ENCODE measurements around the gene BLCAP. TPM values are rescaled to one million over a fixed set of nuclear protein-coding genes. Genes with fewer than 3 reads are reported as not detected.
A peak's percentile ranks its signal among the peaks of the same experiment; 100 is the strongest.

Gene BLCAP
- total RNA-seq, 4 donors from 2014 or later = 91.3 to 136 (median 103) TPM

GRCh38 chr20:37515876-37516275 is 11.8 kb downstream of the BLCAP start:
- DNase-seq (ENCODE audit: low spot score in 2 of 2) = peak in 1 of 2 donors; percentile 12
- H3K4me3 ChIP-seq (ENCODE audit: low read depth, poor library complexity, severe bottlenecking) = no peak overlapping the region
- intact Hi-C loops (cut with DNase I; ENCODE audit: low total_unique reads) = no loop called here
- no peak for TF ChIP-seq POLR2A (IDR thresholded peaks at IDR 0.05)
- TF ChIP-seq, protein P1, sequence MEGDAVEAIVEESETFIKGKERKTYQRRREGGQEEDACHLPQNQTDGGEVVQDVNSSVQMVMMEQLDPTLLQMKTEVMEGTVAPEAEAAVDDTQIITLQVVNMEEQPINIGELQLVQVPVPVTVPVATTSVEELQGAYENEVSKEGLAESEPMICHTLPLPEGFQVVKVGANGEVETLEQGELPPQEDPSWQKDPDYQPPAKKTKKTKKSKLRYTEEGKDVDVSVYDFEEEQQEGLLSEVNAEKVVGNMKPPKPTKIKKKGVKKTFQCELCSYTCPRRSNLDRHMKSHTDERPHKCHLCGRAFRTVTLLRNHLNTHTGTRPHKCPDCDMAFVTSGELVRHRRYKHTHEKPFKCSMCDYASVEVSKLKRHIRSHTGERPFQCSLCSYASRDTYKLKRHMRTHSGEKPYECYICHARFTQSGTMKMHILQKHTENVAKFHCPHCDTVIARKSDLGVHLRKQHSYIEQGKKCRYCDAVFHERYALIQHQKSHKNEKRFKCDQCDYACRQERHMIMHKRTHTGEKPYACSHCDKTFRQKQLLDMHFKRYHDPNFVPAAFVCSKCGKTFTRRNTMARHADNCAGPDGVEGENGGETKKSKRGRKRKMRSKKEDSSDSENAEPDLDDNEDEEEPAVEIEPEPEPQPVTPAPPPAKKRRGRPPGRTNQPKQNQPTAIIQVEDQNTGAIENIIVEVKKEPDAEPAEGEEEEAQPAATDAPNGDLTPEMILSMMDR (IDR thresholded peaks at IDR 0.05) = no peak
- 80 to 91% methylated on average over 4 of the region's 4 CpGs for WGBS, 2 donors

DNA sequence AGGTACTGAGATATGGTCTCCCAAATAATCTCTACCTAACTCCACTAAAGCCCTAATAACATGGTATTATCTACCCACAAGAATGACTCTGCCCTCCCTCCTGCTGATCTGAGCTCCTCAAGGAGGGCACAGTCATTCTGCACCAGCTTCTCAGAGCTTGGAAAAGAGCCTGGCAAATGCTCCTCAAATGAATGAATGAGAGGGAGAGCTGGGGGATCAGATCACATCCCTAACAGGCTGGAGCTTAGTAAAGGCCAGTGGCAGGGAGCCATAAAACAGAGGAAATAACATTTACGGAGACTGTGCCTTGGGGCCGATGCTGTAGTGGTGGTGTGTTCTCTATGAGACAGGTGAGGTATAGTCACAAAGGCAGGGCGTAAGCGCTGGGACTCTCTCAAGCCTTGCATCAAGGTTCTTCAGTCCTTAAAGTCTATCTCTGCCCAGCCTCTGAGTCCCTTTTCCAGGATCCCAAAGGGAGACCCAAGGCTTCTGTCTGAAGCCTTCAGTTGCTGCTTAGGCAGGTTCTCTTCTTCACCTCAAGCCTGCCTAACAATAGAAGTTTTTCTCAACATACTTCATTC is 13.8 kb downstream of the BLCAP start:
- intact Hi-C loops (cut with DNase I; ENCODE audit: low total_unique reads) = no loop called here
- 84 to 86% methylated on average over 4 of the region's 4 CpGs for WGBS, 2 donors
- DNase-seq (ENCODE audit: low spot score in 2 of 2) = peak in 1 of 2 donors; percentile 8
- H3K4me3 ChIP-seq (ENCODE audit: low read depth, poor library complexity, severe bottlenecking) = no peak overlapping the region
- TF ChIP-seq POLR2A (IDR thresholded peaks at IDR 0.05) = no peak
- TF ChIP-seq, protein P1 (IDR thresholded peaks at IDR 0.05) = no peak

DNA sequence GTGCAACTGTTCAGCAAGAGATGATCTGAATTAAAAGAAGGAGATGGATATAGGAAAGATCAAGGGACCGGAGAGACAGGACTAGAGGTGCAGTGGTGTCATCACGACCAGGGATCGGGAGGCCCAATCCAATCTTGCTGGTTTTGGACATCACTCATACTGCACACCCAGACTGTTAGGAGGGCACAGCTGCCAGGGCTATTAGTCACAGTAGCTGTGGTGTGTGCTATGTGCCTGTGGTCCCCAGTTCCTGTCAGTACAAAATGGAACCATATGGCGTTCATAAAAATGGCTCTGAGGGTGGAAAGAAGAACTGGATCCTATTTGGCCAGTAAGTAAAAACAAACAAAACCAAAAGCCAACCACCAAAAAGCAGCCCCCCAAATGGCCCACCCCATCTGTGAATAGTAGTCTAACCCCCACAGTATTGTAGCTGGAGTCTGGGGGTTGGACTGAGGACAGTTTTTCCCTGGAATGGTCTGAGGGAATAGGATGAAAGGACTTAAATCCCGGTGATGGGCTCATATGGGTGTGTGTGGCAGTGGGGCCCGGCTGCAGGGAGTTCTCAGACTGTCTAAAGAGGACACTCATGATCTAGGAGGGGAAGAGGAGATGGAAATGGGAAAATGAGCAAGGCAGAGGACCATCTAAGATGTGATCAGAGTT is 15.9 kb downstream of the BLCAP start:
- intact Hi-C loops (cut with DNase I; ENCODE audit: low total_unique reads) = no loop called here
- no peak for DNase-seq (ENCODE audit: low spot score in 2 of 2)
- no peak for TF ChIP-seq POLR2A (IDR thresholded peaks at IDR 0.05)
- TF ChIP-seq, protein P1 (IDR thresholded peaks at IDR 0.05) = no peak
- 72 to 83% methylated on average over 6 of the region's 6 CpGs for WGBS, 2 donors
- no peak overlapping the region for H3K4me3 ChIP-seq (ENCODE audit: low read depth, poor library complexity, severe bottlenecking)

GRCh38 chr20:37510226-37510625 is 17.4 kb downstream of the BLCAP start:
- no peak overlapping the region for H3K4me3 ChIP-seq (ENCODE audit: low read depth, poor library complexity, severe bottlenecking)
- TF ChIP-seq, protein P1 (IDR thresholded peaks at IDR 0.05) = no peak
- TF ChIP-seq POLR2A (IDR thresholded peaks at IDR 0.05) = no peak
- 90 to 96% methylated on average over 5 of the region's 5 CpGs for WGBS, 2 donors
- no peak for DNase-seq (ENCODE audit: low spot score in 2 of 2)
- intact Hi-C loops (cut with DNase I; ENCODE audit: low total_unique reads) = no loop called here

GRCh38 chr20:37506152-37506725 is 21.4 kb downstream of the BLCAP start:
- WGBS, 2 donors = 70 to 71% methylated on average over 4 of the region's 4 CpGs
- no peak overlapping the region for H3K4me3 ChIP-seq (ENCODE audit: low read depth, poor library complexity, severe bottlenecking)
- intact Hi-C loops (cut with DNase I; ENCODE audit: low total_unique reads) = no loop called here
- DNase-seq (ENCODE audit: low spot score in 2 of 2) = no peak
- TF ChIP-seq POLR2A (IDR thresholded peaks at IDR 0.05) = no peak
- TF ChIP-seq, protein P1 (IDR thresholded peaks at IDR 0.05) = no peak

Data from lower leg skin (tissue), 4 donors.